Neural crest cell (in vitro differentiated cells): Measurements from ENCODE around the gene BLOC1S5. TPM values are rescaled to one million over a fixed set of nuclear protein-coding genes. Genes with fewer than 3 reads are reported as not detected.

Experiments
- DNase-seq: peaks from one replicate; pipeline ENCODE4 v3.0.0; 2021; ENCODE audit warnings: low read depth, mixed read lengths, low spot score
- H3K27ac Mint-ChIP-seq: one replicate; pipeline ENCODE4 v1.8.0; 2021; ENCODE audit warnings: mild to moderate bottlenecking, mixed read lengths; ENCODE audit not compliant: unreplicated experiment
- H3K27me3 Mint-ChIP-seq: 2 replicates; pipeline ENCODE4 v1.8.0; 2021; ENCODE audit warnings: low read depth, mild to moderate bottlenecking, mixed read lengths
- H3K36me3 Mint-ChIP-seq: 2 replicates; pipeline ENCODE4 v1.8.0; 2021; ENCODE audit warnings: low read depth, mild to moderate bottlenecking, mixed read lengths
- H3K4me1 Mint-ChIP-seq: 2 replicates; pipeline ENCODE4 v1.8.0; 2021; ENCODE audit warnings: mixed read lengths
- H3K4me3 Mint-ChIP-seq: one replicate; pipeline ENCODE4 v1.8.0; 2021; ENCODE audit warnings: mild to moderate bottlenecking, mixed read lengths
- H3K9me3 Mint-ChIP-seq: 2 replicates; pipeline ENCODE4 v1.8.0; 2021; ENCODE audit warnings: mixed read lengths
- total RNA-seq: library from RNA; stranded (reverse); gene quantifications from 2 replicates; pipeline ENCODE4 v1.2.1, GENCODE V29; 2021
- TF ChIP-seq, protein P1 (sequence below): fragments of 200-600 bp; sonication (generic); conservative IDR thresholded peaks from 2 replicates; pipeline ENCODE4 v1.5.0; 2021; ENCODE audit warnings: antibody characterized with exemption, mild to moderate bottlenecking

The BLOC1S5 gene
- total RNA-seq, 1 donor from 2014 or later, result 21.9 TPM

DNA sequence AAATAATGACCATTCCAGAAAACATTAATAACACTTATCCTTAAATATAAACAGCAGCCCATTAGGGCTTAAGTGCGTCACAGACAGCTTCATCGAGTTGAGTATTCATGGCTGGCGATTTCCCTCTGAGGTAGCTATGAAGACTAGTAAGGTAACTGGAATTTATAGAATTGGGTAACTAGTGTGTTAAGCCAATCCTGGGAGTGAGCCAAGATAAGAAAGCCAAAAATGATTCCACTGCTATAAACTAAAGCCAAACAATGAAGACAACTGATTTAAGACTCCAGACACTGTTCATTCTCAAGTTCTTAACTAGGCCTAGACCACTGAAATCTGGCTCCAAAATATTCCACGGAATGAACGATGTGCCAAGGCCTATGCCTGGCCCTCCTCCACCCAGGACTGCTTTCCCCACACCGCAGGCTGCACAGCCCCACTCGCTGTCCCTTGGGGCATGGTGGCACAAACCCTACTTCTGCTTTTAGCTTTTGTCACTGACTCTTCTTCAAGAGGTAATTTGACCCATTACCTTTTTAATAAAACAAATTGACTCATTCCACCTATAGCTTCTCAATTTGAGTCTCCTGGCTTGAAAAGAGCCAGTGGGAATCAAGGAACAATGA lies 66.0 kb downstream of the BLOC1S5 start:
- Mint-ChIP-seq H3K9me3 (no peaks in the 10 kb centered on the region), H3K27ac (no peak overlapping the region), H3K4me1 (peaks cover 4% of the 10 kb centered on the region), H3K36me3 (no peaks in the 10 kb centered on the region), H3K27me3 (peaks cover 18% of the 10 kb centered on the region), H3K4me3 (no peak overlapping the region)
- TF ChIP-seq, protein P1, sequence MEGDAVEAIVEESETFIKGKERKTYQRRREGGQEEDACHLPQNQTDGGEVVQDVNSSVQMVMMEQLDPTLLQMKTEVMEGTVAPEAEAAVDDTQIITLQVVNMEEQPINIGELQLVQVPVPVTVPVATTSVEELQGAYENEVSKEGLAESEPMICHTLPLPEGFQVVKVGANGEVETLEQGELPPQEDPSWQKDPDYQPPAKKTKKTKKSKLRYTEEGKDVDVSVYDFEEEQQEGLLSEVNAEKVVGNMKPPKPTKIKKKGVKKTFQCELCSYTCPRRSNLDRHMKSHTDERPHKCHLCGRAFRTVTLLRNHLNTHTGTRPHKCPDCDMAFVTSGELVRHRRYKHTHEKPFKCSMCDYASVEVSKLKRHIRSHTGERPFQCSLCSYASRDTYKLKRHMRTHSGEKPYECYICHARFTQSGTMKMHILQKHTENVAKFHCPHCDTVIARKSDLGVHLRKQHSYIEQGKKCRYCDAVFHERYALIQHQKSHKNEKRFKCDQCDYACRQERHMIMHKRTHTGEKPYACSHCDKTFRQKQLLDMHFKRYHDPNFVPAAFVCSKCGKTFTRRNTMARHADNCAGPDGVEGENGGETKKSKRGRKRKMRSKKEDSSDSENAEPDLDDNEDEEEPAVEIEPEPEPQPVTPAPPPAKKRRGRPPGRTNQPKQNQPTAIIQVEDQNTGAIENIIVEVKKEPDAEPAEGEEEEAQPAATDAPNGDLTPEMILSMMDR, result no peak
- no peak for DNase-seq

DNA sequence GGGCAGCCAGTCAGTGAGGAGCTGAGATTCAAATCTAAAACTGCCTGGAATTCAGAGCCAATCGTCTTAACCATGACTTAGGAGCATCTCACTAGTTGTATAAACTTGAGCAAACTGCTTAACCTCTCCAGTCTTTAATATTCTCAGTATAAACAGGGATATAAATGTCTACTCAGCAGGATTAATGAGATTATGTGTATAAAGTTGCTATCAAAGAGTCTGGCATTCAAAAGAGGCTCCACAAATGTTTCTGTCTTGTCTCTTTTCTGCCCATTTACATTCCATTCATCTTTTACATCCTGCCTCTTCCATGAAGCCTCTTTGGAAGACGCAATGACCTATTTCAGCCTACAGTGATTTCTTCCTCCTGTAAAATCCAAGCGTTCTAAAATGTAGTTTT lies 66.9 kb downstream of the BLOC1S5 start:
- H3K9me3 Mint-ChIP-seq, result no peaks in the 10 kb centered on the region
- no peak for DNase-seq
- TF ChIP-seq, protein P1, result no peak

DNA sequence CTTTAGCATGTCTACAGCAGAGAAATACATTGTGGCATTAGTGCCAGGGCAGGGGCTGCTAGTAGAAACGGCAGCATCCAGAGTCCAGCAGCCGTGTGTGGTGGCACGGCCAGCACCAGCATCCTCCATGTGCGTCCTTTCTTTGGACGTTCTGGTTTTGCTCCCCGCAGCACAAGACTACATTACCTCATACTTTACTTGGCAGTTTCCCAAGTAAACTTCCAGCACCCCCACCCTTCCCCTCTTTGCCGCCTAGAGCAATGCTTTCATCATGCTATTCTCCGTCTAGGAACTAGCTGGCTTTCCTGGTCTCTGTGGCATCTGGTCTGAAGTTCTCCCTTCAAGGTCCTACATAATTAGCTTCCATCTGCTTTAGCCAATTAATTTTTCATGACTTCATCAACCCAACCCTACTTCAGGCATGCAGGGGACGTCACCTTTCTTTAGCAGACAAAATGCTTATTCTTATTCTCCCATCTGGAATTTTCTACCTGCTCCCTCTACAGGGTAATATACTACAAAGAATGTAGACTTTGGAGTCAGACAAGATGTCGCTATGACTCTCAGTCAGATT lies 67.6 kb downstream of the BLOC1S5 start:
- Mint-ChIP-seq H3K4me3 (no peak overlapping the region), H3K36me3 (no peaks in the 10 kb centered on the region), H3K27ac (no peak overlapping the region), H3K4me1 (peaks cover 13% of the 10 kb centered on the region), H3K9me3 (no peaks in the 10 kb centered on the region), H3K27me3 (peaks cover 24% of the 10 kb centered on the region)
- DNase-seq, result no peak
- TF ChIP-seq, protein P1, result no peak

More for the DNA sequence above, 66.9 kb downstream of the BLOC1S5 start:
- H3K4me1 Mint-ChIP-seq, result peaks cover 7% of the 10 kb centered on the region
- H3K4me3 Mint-ChIP-seq, result no peak overlapping the region
- H3K36me3 Mint-ChIP-seq, result no peaks in the 10 kb centered on the region
- H3K27me3 Mint-ChIP-seq, result peaks cover 19% of the 10 kb centered on the region
- H3K27ac Mint-ChIP-seq, result no peak overlapping the region

DNA sequence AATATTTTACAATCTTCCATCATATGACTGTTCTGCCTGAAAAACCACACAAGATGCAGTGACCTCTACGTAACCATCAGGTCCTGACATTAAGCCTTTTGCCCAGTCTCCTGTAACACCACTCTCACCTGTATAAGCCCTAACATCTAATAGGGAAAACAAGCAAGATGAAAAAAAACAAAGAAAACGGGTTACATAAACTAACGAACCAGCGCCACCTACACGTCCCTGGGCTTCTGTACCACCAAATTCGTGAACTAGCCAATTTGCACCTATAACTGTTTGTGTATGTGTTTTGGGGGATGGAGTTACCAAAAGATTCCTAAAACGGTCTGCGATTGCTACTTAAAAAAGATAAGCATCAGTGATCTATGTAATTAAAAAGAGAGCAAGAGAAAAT lies 70.2 kb downstream of the BLOC1S5 start:
- Mint-ChIP-seq H3K36me3 (no peaks in the 10 kb centered on the region), H3K27me3 (peaks cover 31% of the 10 kb centered on the region), H3K27ac (no peak overlapping the region), H3K4me3 (no peak overlapping the region), H3K4me1 (peaks cover 11% of the 10 kb centered on the region), H3K9me3 (peaks cover 2% of the 10 kb centered on the region)
- TF ChIP-seq, protein P1, result no peak
- no peak for DNase-seq

DNA sequence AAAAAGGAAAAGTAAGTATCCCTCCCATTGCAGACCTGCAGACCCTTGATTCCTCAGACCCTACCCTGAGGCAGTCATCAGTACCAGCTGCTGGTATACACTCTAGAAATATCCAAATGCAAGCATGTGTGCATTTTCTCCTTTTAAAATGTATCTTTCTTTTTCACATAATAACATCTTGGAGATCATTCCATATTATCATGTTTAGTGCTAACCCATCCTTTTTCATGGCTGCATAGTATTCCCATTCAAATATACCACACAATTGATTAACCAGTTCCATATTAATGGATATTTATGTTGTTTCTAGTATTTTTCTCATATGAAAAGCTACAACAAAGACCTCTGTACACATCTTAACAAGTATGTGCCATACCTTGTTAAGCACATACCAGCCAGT lies 70.8 kb downstream of the BLOC1S5 start:
- Mint-ChIP-seq H3K27me3 (peaks cover 36% of the 10 kb centered on the region), H3K4me3 (no peak overlapping the region), H3K4me1 (peaks cover 11% of the 10 kb centered on the region), H3K9me3 (peaks cover 2% of the 10 kb centered on the region), H3K36me3 (no peaks in the 10 kb centered on the region), H3K27ac (no peak overlapping the region)
- DNase-seq, result no peak
- TF ChIP-seq, protein P1, result no peak
